Putamen (tissue), 1 donor: ENCODE results near the gene MFRP.

Source experiments
- DNase-seq: peaks from one replicate; pipeline ENCODE4 v3.0.0-alpha.2; 2016; ENCODE audit warnings: low spot score

Gene MFRP

GRCh38 chr11:119338318-119338890 is 8.1 kb downstream of the MFRP start:
- peak; percentile 84 for DNase-seq

DNA sequence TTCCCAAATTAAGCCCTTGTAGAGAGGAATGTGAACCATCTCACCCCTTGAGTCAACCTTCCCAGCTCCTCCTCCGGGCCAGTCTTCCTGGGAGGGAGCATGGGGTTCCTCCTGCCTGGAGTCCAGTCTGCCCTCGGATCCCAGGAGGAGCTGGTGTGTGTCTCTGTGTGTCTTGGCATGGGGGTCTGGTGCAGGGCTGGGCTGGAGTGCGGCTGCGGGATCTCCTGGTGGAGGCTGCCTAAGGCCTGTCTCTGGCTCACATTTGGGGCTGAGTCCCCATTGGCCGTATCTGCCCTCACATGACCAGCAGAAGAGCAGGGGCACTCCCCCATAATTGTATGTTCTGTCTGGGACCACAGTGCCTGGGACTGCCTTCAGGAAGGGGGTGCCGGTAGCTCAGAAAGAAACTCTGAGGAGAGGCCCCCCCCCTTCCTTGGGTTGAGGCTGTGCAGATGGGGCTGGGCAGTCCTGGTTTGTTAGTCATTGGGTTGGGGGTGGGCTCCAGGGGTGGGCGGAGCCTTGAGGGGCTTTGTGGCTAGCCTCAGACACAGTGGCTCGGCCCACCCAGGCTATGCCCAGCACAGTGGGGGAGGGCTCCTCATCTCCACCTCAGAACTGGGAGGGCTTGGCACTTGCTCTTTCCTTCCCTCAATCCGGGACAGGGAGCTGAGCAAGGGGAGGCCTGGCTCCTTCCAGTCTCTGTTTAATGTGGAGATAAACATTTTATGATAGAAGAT is 8.8 kb downstream of the MFRP start:
- DNase-seq = no peak

- no peak for DNase-seq
Observed at GRCh38 chr11:119336744-119337469, 9.6 kb downstream of the MFRP start.

GRCh38 chr11:119335655-119336543 is 10.6 kb downstream of the MFRP start:
- no peak for DNase-seq

DNA sequence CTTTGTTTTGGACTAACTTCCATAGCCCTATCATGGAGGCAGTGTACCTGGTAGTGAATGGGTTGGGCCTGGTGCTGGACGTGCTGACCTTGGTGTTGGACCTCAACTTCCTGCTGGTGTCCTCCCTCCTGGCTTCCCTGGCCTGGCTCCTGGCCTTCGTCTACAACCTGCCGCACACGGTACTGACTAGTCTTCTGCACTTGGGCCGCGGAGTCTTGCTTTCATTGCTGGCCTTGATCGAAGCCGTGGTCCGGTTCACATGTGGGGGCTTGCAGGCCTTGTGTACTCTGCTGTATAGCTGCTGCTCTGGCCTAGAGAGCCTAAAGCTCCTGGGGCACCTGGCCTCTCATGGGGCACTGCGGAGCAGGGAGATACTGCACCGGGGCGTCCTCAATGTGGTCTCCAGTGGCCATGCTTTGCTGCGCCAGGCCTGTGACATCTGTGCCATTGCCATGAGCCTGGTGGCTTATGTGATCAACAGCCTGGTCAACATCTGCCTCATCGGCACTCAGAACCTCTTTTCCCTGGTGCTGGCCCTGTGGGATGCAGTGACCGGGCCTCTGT is 11.3 kb downstream of the MFRP start:
- no peak for DNase-seq

- DNase-seq = peak; percentile 98
Observed at GRCh38 chr11:119334174-119334930, 12.2 kb downstream of the MFRP start, which contains the start of gene RNF26. Gene RNF26 (plus strand): TSS chr11:119334527. CDS start chr11:119335123, 596 bp downstream.

GRCh38 chr11:119332111-119332765 is 14.3 kb downstream of the MFRP start:
- no peak for DNase-seq

DNA sequence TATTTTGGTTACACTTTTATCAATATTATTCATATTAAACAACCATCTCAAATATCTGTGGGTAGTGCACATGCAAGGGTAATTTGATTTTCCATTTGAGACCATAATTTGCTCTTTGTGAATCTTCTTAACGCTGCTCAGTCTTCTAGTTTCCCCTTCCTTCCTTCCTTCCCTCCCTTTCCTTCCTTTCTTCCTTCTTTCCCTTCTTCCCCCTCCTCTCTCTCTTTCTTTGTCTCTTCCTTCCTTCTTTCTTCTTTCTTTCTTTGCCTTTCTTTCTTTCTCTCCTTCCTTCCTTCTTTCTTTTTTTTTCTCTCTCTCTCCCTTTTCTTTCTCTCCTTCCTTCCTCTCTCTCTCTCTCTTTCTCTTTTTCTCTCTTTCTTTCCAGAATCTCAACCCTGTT is 16.3 kb downstream of the MFRP start:
- no peak for DNase-seq

GRCh38 chr11:119329320-119329719 is 17.2 kb downstream of the MFRP start:
- DNase-seq = no peak

GRCh38 chr11:119324189-119324588 is 22.3 kb downstream of the MFRP start:
- no peak for DNase-seq

GRCh38 chr11:119323532-119324033 is 22.9 kb downstream of the MFRP start:
- DNase-seq = peak; percentile 71

DNA sequence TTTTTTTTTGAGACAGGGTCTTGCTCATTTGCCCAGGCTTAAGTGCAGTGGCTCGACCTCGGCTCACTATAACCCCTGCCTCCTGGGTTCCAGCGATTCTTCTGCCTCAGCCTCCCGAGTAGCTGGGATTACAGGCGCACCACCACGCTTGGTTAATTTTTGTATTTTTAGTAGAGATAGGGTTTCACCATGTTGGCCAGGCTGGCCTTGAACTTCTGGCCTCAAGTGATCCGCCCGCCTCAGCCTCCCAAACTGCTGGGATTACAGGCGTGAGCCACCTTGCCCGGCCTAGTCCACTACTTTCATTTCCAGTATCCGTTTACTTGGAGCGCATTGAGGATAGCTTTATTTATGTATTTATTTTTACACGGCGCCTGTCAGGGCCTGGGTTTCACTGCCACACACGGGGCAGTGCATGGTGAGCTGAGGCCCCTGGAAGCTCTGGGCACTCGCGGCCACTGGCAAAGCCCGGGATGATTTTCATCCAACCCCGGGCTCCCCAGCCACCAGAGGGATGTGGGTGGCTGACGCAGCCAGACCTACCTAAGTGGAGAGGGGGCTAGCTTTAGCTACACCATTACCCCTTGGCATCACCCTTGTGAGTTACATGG is 23.5 kb downstream of the MFRP start:
- no peak for DNase-seq

GRCh38 chr11:119322360-119322739 is 24.2 kb downstream of the MFRP start:
- DNase-seq = no peak

DNA sequence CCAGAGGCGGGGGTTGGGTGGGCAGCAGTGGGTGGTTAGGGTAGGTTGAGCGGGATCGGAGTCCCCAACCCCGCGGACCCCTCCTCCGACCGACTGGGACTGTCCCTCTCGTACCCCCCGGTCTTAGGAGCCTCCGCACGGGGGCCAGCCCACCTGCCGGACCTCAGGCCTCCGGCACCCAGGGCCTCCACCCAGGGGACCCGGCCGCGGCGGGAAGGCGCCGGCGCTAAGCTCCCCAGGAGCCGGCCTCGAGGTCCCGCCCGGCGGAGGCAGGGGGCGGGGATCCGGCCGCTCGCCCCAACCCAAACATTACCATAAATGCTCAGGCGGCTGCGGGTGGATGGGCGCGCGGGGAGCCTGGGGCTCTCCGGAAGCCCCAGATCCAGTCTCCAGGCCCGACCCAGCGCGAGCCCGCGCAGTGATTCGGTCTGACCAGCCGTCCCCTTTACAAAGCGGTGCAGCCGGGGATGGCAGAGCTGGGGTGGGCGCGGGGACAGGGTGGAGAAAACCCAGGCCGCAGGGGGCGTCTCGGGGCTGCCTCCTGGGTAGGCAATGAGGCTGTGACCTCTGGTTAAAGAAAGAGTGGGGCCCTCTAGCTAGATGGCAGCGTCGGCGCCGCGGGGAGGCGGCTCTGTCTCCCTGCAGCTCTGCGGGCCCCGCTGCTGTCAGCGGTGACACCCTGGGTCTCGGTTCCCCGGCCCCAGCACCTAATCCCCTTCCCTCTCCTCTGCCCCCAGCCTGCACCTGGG is 25.6 kb downstream of the MFRP start:
- no peak for DNase-seq

GRCh38 chr11:119320240-119320775 is 26.2 kb downstream of the MFRP start:
- DNase-seq = peak; percentile 84

DNA sequence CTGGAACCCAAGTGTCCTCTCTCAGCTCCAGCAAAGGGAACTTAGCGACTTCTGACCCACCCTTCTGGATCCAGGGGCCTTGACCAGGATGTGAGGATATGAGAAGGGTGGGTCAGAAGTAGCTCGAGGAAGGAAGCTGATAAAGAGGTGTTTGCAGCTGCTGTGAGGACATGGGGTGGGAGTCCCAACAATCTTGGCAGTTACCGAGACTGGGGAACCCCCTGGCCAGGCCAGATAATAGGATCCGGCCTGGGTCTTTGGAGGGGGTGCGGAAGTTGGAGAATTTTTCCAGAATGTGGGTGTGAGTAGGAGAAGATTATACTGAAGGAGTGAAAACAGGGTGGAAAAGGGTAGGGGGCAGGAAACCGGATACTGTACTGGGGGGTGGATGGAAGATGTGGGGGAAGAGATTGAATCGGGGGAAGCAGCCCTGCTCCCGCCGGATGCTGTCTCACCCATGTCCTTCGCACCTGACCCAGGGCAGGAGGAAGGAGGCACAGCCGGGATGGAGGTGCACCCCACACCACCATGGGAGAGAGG is 26.7 kb downstream of the MFRP start:
- no peak for DNase-seq

- no peak for DNase-seq
Observed at GRCh38 chr11:119319136-119319699, 27.3 kb downstream of the MFRP start.
